GM18951 (cell line): ENCODE results near the gene CGN.
"Not testable (repeated sequence)": the region's sequence is repeated elsewhere in the genome, so short reads cannot be mapped to it uniquely, and the experiment has no call there.

Experiments used
- POLR2A ChIP-seq: IDR thresholded peaks from 4 replicates; pipeline ENCODE4 v1.6.1; 2011; ENCODE audit warnings: mild to moderate bottlenecking; ENCODE audit not compliant: insufficient read length, insufficient read depth; ENCODE audit errors: extremely low read depth
- in situ Hi-C: fragments of 300-500 bp; cut with MboI; formaldehyde crosslinking; loops from one replicate; pipeline ENCODE4 v1.12.0; 2022; ENCODE audit warnings: low sequenced_read_pairs, mixed read lengths, inconsistent platforms; ENCODE audit not compliant: unreplicated experiment

CGN gene

GRCh38 chr1:151508833-151509232 is 2.4 kb upstream of the CGN start:
- in situ Hi-C loops = no loop called here
- TF ChIP-seq POLR2A = no peak

- in situ Hi-C loops = no loop called here
- TF ChIP-seq POLR2A = no peak
Observed at GRCh38 chr1:151509350-151510019, 1.7 kb upstream of the CGN start.

- in situ Hi-C loops = no loop called here
Observed at GRCh38 chr1:151510020-151510405, 1.2 kb upstream of the CGN start.

GRCh38 chr1:151510614-151510956 is 602 bp upstream of the CGN start:
- in situ Hi-C loops = no loop called here
- no peak for TF ChIP-seq POLR2A

More at GRCh38 chr1:151510020-151510405, 1.2 kb upstream of the CGN start:
- TF ChIP-seq POLR2A = no peak

GRCh38 chr1:151511636-151512215 is 539 bp downstream of the CGN start:
- no peak for TF ChIP-seq POLR2A

GRCh38 chr1:151512326-151512725 is 1.1 kb downstream of the CGN start:
- in situ Hi-C loops = no loop called here
- no peak for TF ChIP-seq POLR2A

More at GRCh38 chr1:151511636-151512215, 539 bp downstream of the CGN start:
- in situ Hi-C loops = no loop called here

- in situ Hi-C loops = no loop called here
- no peak for TF ChIP-seq POLR2A
Observed at GRCh38 chr1:151512801-151513625, 1.8 kb downstream of the CGN start.

GRCh38 chr1:151513626-151514121 is 2.5 kb downstream of the CGN start:
- in situ Hi-C loops = no loop called here
- no peak for TF ChIP-seq POLR2A

- no peak for TF ChIP-seq POLR2A
Observed at GRCh38 chr1:151514366-151514765, 3.2 kb downstream of the CGN start.

GRCh38 chr1:151515265-151515664 is 4.1 kb downstream of the CGN start:
- TF ChIP-seq POLR2A = no peak
- in situ Hi-C loops = no loop called here

More at GRCh38 chr1:151514366-151514765, 3.2 kb downstream of the CGN start:
- in situ Hi-C loops = no loop called here

GRCh38 chr1:151516031-151516511 is 4.9 kb downstream of the CGN start:
- TF ChIP-seq POLR2A = no peak
- in situ Hi-C loops = no loop called here

- in situ Hi-C loops = no loop called here
- TF ChIP-seq POLR2A = no peak
Observed at GRCh38 chr1:151518431-151518830, 7.2 kb downstream of the CGN start.

- no peak for TF ChIP-seq POLR2A
- in situ Hi-C loops = no loop called here
Observed at GRCh38 chr1:151518936-151519335, 7.7 kb downstream of the CGN start.

- in situ Hi-C loops = no loop called here
- TF ChIP-seq POLR2A = no peak
Observed at GRCh38 chr1:151519667-151520066, 8.5 kb downstream of the CGN start.

- in situ Hi-C loops = no loop called here
- TF ChIP-seq POLR2A = no peak
Observed at GRCh38 chr1:151520359-151520758, 9.2 kb downstream of the CGN start.

- in situ Hi-C loops = not testable (repeated sequence)
Observed at GRCh38 chr1:151522427-151522826, 11.2 kb downstream of the CGN start.
